Loucy (cell line): Measurements from ENCODE around the gene SERPINE1.

Experiments used
- H2AFZ ChIP-seq: fragments of 200-600 bp; sonication (generic); 2 replicates; pipeline ENCODE4 v1.6.0; 2016; ENCODE audit warnings: antibody characterized with exemption, mild to moderate bottlenecking, low read length, moderate library complexity
- H3F3A ChIP-seq: fragments of 200-600 bp; 2 replicates; pipeline ENCODE4 v1.6.0; 2016; ENCODE audit warnings: antibody characterized with exemption, low read depth, mild to moderate bottlenecking
- H3K27me3 ChIP-seq: fragments of 200-600 bp; sonication (generic); 2 replicates; pipeline ENCODE4 v1.6.1; 2014; ENCODE audit warnings: low read length, mild to moderate bottlenecking; ENCODE audit not compliant: insufficient read depth, poor library complexity, severe bottlenecking
- H3K36me3 ChIP-seq: fragments of 200-600 bp; sonication (generic); 2 replicates; pipeline ENCODE4 v1.6.1; 2016; ENCODE audit warnings: low read length; ENCODE audit not compliant: insufficient read depth
- H3K4me1 ChIP-seq: fragments of 200-600 bp; sonication (generic); 2 replicates; pipeline ENCODE4 v1.5.1; 2014; ENCODE audit warnings: low read length, mild to moderate bottlenecking; ENCODE audit not compliant: insufficient read depth, poor library complexity, severe bottlenecking
- H3K4me2 ChIP-seq: fragments of 200-600 bp; sonication (generic); 2 replicates; pipeline ENCODE4 v1.6.0; 2014; ENCODE audit warnings: antibody characterized with exemption, low read length, low read depth, mild to moderate bottlenecking; ENCODE audit not compliant: poor library complexity, severe bottlenecking
- H3K4me3 ChIP-seq: fragments of 200-600 bp; sonication (generic); 2 replicates; pipeline ENCODE4 v1.5.1; 2014; ENCODE audit warnings: low read length, mild to moderate bottlenecking, mixed read lengths; ENCODE audit not compliant: poor library complexity, severe bottlenecking
- H3K79me2 ChIP-seq: fragments of 200-600 bp; sonication (generic); 2 replicates; pipeline ENCODE4 v1.6.1; 2014; ENCODE audit warnings: low read length; ENCODE audit not compliant: insufficient read depth
- H3K9ac ChIP-seq: fragments of 200-600 bp; sonication (generic); 2 replicates; pipeline ENCODE4 v1.6.0; 2014; ENCODE audit warnings: mild to moderate bottlenecking, low read depth, low read length, moderate library complexity; ENCODE audit not compliant: poor library complexity, severe bottlenecking
- H3K9me2 ChIP-seq: fragments of 200-600 bp; sonication (generic); replicated peaks from 2 replicates; pipeline ENCODE4 v1.6.1; 2016; ENCODE audit warnings: low read depth, low read length, mixed read lengths
- H3K9me3 ChIP-seq: fragments of 200-600 bp; sonication (generic); 2 replicates; pipeline ENCODE4 v1.6.1; 2014; ENCODE audit warnings: mild to moderate bottlenecking, antibody characterized with exemption, low read length, low read depth; ENCODE audit not compliant: insufficient read depth
- H4K20me1 ChIP-seq: fragments of 200-600 bp; sonication (generic); 2 replicates; pipeline ENCODE4 v1.6.0; 2014; ENCODE audit warnings: antibody characterized with exemption, low read length, mild to moderate bottlenecking; ENCODE audit not compliant: insufficient read depth, poor library complexity, severe bottlenecking
- CTCF ChIP-seq: fragments of 200-600 bp; sonication (generic); conservative IDR thresholded peaks from 2 replicates; pipeline ENCODE4 v1.5.1; 2014; ENCODE audit warnings: mild to moderate bottlenecking, antibody characterized with exemption, low read length
- EZH2phosphoT487 ChIP-seq: fragments of 200-600 bp; IDR thresholded peaks from 2 replicates; pipeline ENCODE4 v1.6.1; 2018; ENCODE audit warnings: antibody characterized with exemption, mild to moderate bottlenecking, moderate library complexity, borderline replicate concordance

Gene SERPINE1

DNA sequence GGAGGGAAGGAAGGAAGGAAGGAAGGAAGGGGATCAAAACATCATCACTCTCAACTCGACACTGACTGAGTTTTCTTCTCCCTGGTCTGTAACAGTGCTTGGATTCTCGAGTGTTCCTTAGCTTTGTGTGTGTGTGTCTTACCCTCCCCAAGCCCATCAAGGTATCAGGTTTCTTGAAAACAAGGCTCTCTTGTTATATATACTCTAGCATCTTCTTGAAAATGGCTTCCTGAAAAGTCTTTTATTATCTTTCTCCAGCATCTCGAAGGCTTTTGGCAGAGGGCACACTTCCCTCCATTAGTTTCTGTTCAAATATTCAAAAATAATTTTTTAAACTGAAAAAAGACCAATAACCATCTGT is 13.4 kb downstream of the SERPINE1 start:
- no peaks in the 10 kb centered on the region for H3K79me2 ChIP-seq
- no peaks in the 10 kb centered on the region; the same call in 1 of the 2 replicates for H3F3A ChIP-seq
- peak overlapping the region; percentile 29 for H3K4me2 ChIP-seq
- H4K20me1 ChIP-seq = no peaks in the 10 kb centered on the region
- TF ChIP-seq CTCF = no peak
- no peak for TF ChIP-seq EZH2phosphoT487
- H3K9ac ChIP-seq = peak overlapping the region; percentile 61
- H3K9me2 ChIP-seq = no peaks in the 10 kb centered on the region
- H2AFZ ChIP-seq = peak overlapping the region; percentile 87
- H3K9me3 ChIP-seq = no peaks in the 10 kb centered on the region
- H3K4me1 ChIP-seq = peaks cover 43% of the 10 kb centered on the region
- no peaks in the 10 kb centered on the region for H3K27me3 ChIP-seq
- H3K36me3 ChIP-seq = no peaks in the 10 kb centered on the region
- H3K4me3 ChIP-seq = no peak overlapping the region

DNA sequence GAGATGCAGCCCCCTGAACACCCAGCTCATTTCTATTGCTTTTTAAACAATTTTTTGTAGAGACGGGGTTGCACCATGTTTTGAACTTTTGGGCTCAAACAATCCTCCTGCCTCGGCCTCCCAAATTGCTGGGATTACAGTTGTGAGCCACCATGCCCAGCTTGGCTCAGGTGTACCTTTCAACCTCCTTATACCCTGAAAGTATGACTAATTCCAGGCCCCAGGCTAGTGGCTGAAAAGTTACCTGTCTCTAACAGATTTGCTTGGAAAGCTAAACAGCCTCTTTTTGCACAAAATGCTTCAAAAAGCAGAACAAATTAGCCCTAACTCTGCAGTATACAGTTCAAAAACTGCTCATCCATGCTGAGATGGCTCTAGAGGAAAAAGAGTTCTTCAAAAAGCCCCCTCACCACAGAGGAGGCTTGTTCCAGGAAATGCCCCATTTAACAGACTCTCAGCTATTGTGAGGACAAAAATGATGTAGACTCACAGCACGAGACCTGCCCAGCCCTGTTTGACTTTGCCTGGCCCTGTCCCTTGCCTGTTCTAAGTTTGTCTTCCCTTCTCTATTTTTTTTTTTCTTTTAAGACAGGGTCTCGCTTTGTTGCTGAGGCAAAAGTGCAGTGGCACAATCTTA is 14.0 kb downstream of the SERPINE1 start:
- H3K36me3 ChIP-seq = no peaks in the 10 kb centered on the region
- H3K4me1 ChIP-seq = peaks cover 43% of the 10 kb centered on the region
- H3K9me3 ChIP-seq = no peaks in the 10 kb centered on the region
- H3K79me2 ChIP-seq = no peaks in the 10 kb centered on the region
- peak overlapping the region; percentile 61 for H3K9ac ChIP-seq
- peak overlapping the region; percentile 87 for H2AFZ ChIP-seq
- peak overlapping the region; percentile 29 for H3K4me2 ChIP-seq
- H3K27me3 ChIP-seq = no peaks in the 10 kb centered on the region
- TF ChIP-seq EZH2phosphoT487 (no peak), CTCF (no peak)
- H3F3A ChIP-seq = no peaks in the 10 kb centered on the region; the same call in 1 of the 2 replicates
- H3K4me3 ChIP-seq = no peak overlapping the region
- H3K9me2 ChIP-seq = no peaks in the 10 kb centered on the region
- H4K20me1 ChIP-seq = no peaks in the 10 kb centered on the region

DNA sequence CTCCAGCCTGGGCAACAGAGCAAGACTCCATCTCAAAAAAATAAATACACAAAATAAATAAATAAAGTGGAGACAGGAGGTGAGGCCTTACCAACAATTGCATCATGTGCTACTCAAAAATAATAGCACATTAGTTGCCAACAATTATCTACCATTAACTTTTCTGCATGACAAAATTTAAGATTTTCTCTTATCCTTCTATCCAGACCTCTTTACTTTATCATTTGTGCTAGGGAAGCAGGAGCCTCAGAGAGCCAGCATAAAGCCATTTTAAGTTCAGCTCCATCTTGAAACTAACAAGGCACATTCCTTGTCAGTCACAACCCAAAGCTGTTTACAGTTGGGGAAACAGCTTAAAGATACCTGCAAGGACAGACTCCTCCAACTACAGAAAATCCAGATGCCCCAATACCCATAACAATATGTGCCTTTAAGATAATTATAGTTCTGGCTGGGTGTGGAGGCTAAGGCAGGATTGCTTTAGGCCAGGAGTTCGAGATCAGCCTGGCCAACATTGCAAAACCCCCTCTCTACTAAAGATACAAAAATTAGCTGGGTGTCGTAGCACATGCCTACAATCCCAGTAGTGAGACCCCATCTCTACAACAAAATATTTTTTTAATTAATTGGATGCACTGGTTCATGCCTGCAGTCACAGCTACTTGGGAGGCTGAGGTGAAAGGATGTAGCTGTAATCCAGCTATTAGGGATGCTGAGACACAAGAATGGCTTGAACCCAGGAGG is 25.2 kb downstream of the SERPINE1 start:
- Histone ChIP-seq H3K4me1 (peaks cover 7% of the 10 kb centered on the region), H3K4me3 (no peak overlapping the region), H3K79me2 (peaks cover 15% of the 10 kb centered on the region), H3F3A (no peaks in the 10 kb centered on the region), H3K9ac (no peak overlapping the region), H3K36me3 (no peaks in the 10 kb centered on the region), H3K4me2 (no peak overlapping the region), H3K27me3 (no peaks in the 10 kb centered on the region), H3K9me2 (no peaks in the 10 kb centered on the region), H4K20me1 (peaks cover 6% of the 10 kb centered on the region), H3K9me3 (no peaks in the 10 kb centered on the region), H2AFZ (no peak overlapping the region)
- TF ChIP-seq EZH2phosphoT487 = no peak
- TF ChIP-seq CTCF = no peak
